Activated CD8-positive, alpha-beta T cell treated with anti-CD3 and anti-CD28 coated beads for 36 hours (primary cell): ENCODE data around the gene ATP5F1D. TPM values are rescaled to one million over a fixed set of nuclear protein-coding genes. Genes with fewer than 3 reads are reported as not detected.

ENCODE experiments used
- ATAC-seq: fragments of 200-7000 bp; cut with Tn5 transposase; one replicate; pipeline ENCODE4 v1.10.0; 2021; ENCODE audit warnings: mild to moderate bottlenecking, moderate library complexity
- CTCF ChIA-PET: fragments of 350-600 bp; sonication (Branson Sonifier 250); formaldehyde crosslinking; loops from one replicate; lab custom pipeline; 2021; ENCODE audit warnings: antibody characterized with exemption; lab: Charles Lee
- POLR2A ChIA-PET: fragments of 350-600 bp; sonication (Branson Sonifier 250); formaldehyde crosslinking; loops from one replicate; lab custom pipeline; 2021; ENCODE audit warnings: antibody characterized with exemption; lab: Charles Lee
- DNase-seq: peaks from one replicate; pipeline ENCODE4 v3.0.0-alpha.2; 2020
- H3K27ac Mint-ChIP-seq: one replicate; pipeline ENCODE4 v1.8.0; 2021; ENCODE audit warnings: mild to moderate bottlenecking, mixed read lengths
- H3K27me3 Mint-ChIP-seq: one replicate; pipeline ENCODE4 v1.8.0; 2021; ENCODE audit warnings: mixed read lengths
- H3K36me3 Mint-ChIP-seq: one replicate; pipeline ENCODE4 v1.8.0; 2021; ENCODE audit warnings: low read depth, mixed read lengths
- H3K4me1 Mint-ChIP-seq: one replicate; pipeline ENCODE4 v1.8.0; 2021; ENCODE audit warnings: low read depth, mixed read lengths
- H3K4me3 Mint-ChIP-seq: one replicate; pipeline ENCODE4 v1.8.0; 2021; ENCODE audit warnings: mild to moderate bottlenecking, moderate library complexity, mixed read lengths
- H3K9me3 Mint-ChIP-seq: one replicate; pipeline ENCODE4 v1.8.0; 2021; ENCODE audit warnings: mixed read lengths
- CTCF ChIP-seq: fragments of 200-600 bp; IDR thresholded peaks from one replicate; pipeline ENCODE4 v1.8.0; 2022; ENCODE audit warnings: antibody characterized with exemption, mild to moderate bottlenecking
- intact Hi-C: fragments of 100-400 bp; cut with micrococcal nuclease; formaldehyde crosslinking; loops from one replicate; pipeline ENCODE4 v1.10.0; 2022
- total RNA-seq, 2 experiments: library from RNA; stranded (reverse); gene quantifications; one replicate each; pipeline ENCODE4 v1.2.3, GENCODE V29; 2021

The ATP5F1D gene
- total RNA-seq, 2 experiments from 2014 or later: 186 to 199 TPM

DNA sequence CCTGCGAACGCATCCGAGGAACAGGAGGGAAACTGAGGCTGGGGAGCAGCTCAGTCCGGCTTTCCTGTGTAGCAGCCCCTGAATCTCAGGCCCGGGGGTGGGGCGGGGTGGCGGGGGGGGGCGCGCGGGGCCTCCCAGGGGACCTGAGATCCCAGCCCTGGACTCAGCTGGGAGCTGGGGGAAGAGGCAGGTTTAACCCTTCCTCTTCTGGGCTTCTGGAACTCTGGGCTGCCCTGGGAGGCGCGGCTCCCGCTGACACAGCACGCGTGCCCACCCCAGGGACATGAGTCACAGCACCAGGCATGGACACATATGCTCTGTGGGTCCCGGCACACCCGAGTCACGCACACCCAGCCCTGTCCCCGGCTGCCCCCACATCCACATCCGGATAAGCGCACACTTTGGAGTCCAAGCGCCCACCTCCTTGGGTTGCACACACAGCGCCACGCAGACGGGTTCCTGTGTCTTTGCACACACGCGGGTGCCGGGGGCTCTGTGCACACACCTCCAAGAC lies 24.1 kb downstream of the ATP5F1D start:
- Mint-ChIP-seq H3K27me3 (no peaks in the 10 kb centered on the region), H3K27ac (peak overlapping the region; percentile 59), H3K36me3 (peaks cover 23% of the 10 kb centered on the region), H3K4me3 (peak overlapping the region; percentile 45), H3K4me1 (peaks cover 54% of the 10 kb centered on the region), H3K9me3 (no peaks in the 10 kb centered on the region)
- POLR2A ChIA-PET: interaction anchor here (0.8 to 6.1 kb wide), 9 partner anchors 10 to 269 kb away, joined by 3 to 88 read pairs (median 4); no protein-coding TSS in a partner anchor
- CTCF ChIA-PET: interaction anchor here (0.9 to 16.1 kb wide), 6 partner anchors 10 to 193 kb away, joined by 3 to 449 read pairs (median 4); partner anchors contain the start of gene ATP5F1D
- intact Hi-C loops: loop anchor here (2.0 kb wide), 1 partner anchor 13 kb away; no protein-coding TSS in a partner anchor
- DNase-seq (peak; percentile 79), ATAC-seq (peak; percentile 3)
- TF ChIP-seq CTCF: no peak

DNA sequence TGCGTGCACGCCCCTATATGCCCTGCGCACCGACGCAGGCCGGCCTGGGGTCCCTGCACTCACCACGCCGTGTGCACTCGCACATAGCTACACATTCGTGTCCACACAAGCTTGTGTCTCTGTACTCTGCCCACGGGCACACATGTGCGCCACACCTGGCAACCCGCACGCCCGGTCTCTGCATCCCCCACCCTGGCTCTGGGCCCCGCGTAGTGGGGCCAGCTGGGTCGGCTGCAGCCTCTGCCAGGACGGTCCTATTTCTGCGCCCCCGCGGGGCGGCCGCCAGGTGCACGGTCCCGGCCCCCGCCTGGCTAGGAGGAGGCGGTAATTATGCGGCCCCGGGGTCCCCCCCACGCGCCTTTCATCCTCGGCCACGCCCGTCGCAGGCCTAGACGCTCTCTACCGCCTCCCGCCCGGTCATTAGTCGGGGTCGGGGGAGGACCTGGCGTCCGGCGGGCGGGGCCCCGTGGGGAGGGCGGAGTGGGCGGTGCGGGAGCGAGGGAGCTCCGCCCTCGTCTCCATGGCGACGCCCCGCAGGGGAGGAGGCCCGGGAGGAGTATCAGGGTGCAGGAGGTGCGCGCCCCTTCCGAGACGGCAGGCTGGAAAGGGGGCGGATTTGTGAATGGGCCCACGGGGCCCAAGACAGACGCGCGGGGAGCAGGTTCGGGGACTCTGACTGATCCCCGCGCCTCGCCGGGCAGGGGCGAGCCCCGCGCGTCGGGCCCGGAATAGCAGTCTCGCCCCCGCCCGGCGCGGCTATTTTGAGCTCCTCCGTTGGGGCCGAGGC lies 24.8 kb downstream of the ATP5F1D start:
- peak overlapping the region; percentile 59 for H3K27ac Mint-ChIP-seq
- H3K4me1 Mint-ChIP-seq: peaks cover 61% of the 10 kb centered on the region
- no peak for TF ChIP-seq CTCF
- ATAC-seq: peak; percentile 42
- POLR2A ChIA-PET: interaction anchor here (0.8 to 6.1 kb wide), 15 partner anchors 9 to 270 kb away, joined by 3 to 88 read pairs (median 3); partner anchors contain the start of genes ATP5F1D and FAM174C
- CTCF ChIA-PET: interaction anchor here (0.6 to 16.1 kb wide), 19 partner anchors 9 to 282 kb away, joined by 3 to 449 read pairs (median 4); partner anchors contain the start of genes ATP5F1D, FAM174C and WDR18
- no peaks in the 10 kb centered on the region for H3K27me3 Mint-ChIP-seq
- H3K4me3 Mint-ChIP-seq: peak overlapping the region; percentile 54
- DNase-seq: peak; percentile 90
- no peaks in the 10 kb centered on the region for H3K9me3 Mint-ChIP-seq
- intact Hi-C loops: loop anchor here (2.0 kb wide), 1 partner anchor 14 kb away; no protein-coding TSS in a partner anchor
- peaks cover 29% of the 10 kb centered on the region for H3K36me3 Mint-ChIP-seq

GRCh38 chr19:1266916-1267476 lies 25.4 kb downstream of the ATP5F1D start:
- Mint-ChIP-seq H3K27me3 (no peaks in the 10 kb centered on the region), H3K9me3 (no peaks in the 10 kb centered on the region), H3K4me1 (peaks cover 62% of the 10 kb centered on the region), H3K36me3 (peaks cover 30% of the 10 kb centered on the region), H3K4me3 (peak overlapping the region; percentile 63), H3K27ac (peak overlapping the region; percentile 32)
- TF ChIP-seq CTCF: peak; percentile 100
- CTCF ChIA-PET: interaction anchor here (0.6 to 16.1 kb wide), 17 partner anchors 8 to 283 kb away, joined by 3 to 449 read pairs (median 4); partner anchors contain the start of genes ATP5F1D, FAM174C and WDR18
- ATAC-seq: peak; percentile 2
- POLR2A ChIA-PET: interaction anchor here (0.6 to 6.1 kb wide), 17 partner anchors 9 to 240 kb away, joined by 3 to 88 read pairs (median 3); partner anchors contain the start of genes ATP5F1D and FAM174C
- peak; percentile 66 for DNase-seq
- intact Hi-C loops: loop anchor here (2.0 kb wide), 1 partner anchor 14 kb away; no protein-coding TSS in a partner anchor

GRCh38 chr19:1267477-1268225 lies 26.1 kb downstream of the ATP5F1D start:
- Mint-ChIP-seq H3K4me1 (peaks cover 64% of the 10 kb centered on the region), H3K27me3 (no peaks in the 10 kb centered on the region), H3K36me3 (peaks cover 35% of the 10 kb centered on the region), H3K9me3 (no peaks in the 10 kb centered on the region), H3K4me3 (peak overlapping the region; percentile 63), H3K27ac (peak overlapping the region; percentile 32)
- intact Hi-C loops: loop anchor here (2.0 kb wide), 2 partner anchors 15 to 25 kb away; no protein-coding TSS in a partner anchor
- DNase-seq: no peak
- no peak for TF ChIP-seq CTCF
- no peak for ATAC-seq
- POLR2A ChIA-PET: interaction anchor here (0.6 to 6.1 kb wide), 8 partner anchors 8 to 92 kb away, joined by 3 to 88 read pairs (median 4); partner anchors contain the start of gene ATP5F1D
- CTCF ChIA-PET: interaction anchor here (1.6 to 16.1 kb wide), 5 partner anchors 8 to 165 kb away, joined by 5 to 449 read pairs (median 14); partner anchors contain the start of genes ATP5F1D and FAM174C
